HL-60 (cell line): ENCODE data around the gene SBF1.

Experiments used
- POLR2AphosphoS5 ChIP-seq: IDR thresholded peaks from 2 replicates; pipeline ENCODE4 v1.6.1; 2012; ENCODE audit warnings: low read depth
- TF ChIP-seq, protein P1 (sequence below): IDR thresholded peaks from one replicate; pipeline ENCODE4 v1.5.1; 2011; ENCODE audit warnings: low read length, control low read depth, inconsistent platforms; ENCODE audit not compliant: insufficient read depth

DNA sequence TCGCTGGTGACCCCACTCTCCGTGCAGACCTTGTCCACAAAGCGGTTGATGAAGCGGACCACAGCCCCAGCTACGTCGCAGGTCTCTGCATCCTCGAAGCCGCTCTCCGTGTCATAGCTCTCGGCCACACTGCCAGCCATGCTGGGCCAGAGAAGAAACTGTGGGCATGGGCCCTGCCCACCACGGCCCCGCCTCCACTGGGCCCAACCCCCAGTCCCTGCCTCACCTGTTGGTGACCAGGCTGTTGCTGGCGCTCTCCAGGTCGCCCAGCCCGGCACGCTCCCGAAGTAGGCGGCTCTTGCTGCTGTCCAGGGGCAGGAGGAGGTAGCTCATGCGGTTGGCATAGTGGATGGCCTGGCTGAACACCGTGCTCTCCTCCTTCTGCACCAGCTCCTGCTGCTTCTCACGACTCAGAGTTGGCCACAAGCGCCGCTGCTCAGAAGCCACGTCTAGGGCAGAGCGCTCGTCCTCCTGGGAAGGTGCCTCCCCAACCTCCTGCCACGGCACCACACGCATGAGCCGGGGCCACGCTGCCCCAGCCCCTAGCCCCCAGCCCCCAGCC is 12.8 kb downstream of the SBF1 start:
- TF ChIP-seq, protein P1, sequence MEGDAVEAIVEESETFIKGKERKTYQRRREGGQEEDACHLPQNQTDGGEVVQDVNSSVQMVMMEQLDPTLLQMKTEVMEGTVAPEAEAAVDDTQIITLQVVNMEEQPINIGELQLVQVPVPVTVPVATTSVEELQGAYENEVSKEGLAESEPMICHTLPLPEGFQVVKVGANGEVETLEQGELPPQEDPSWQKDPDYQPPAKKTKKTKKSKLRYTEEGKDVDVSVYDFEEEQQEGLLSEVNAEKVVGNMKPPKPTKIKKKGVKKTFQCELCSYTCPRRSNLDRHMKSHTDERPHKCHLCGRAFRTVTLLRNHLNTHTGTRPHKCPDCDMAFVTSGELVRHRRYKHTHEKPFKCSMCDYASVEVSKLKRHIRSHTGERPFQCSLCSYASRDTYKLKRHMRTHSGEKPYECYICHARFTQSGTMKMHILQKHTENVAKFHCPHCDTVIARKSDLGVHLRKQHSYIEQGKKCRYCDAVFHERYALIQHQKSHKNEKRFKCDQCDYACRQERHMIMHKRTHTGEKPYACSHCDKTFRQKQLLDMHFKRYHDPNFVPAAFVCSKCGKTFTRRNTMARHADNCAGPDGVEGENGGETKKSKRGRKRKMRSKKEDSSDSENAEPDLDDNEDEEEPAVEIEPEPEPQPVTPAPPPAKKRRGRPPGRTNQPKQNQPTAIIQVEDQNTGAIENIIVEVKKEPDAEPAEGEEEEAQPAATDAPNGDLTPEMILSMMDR, result no peak
- TF ChIP-seq POLR2AphosphoS5, result no peak
